IMR-90 (cell line): ENCODE data around the gene SPEM1. TPM values are rescaled to one million over a fixed set of nuclear protein-coding genes. Genes with fewer than 3 reads are reported as not detected.

Experiments used
- ATAC-seq: fragments of 200-7000 bp; cut with Tn5 transposase; 2 replicates; pipeline ENCODE4 v1.9.1; 2020; ENCODE audit warnings: low read depth, mild to moderate bottlenecking, moderate library complexity
- BruUV-seq: library from RNA; stranded (reverse); fragments of 400-500 nt; replicated peaks from 2 replicates; lab custom pipeline; 2021; lab: Mats Ljungman, UMichigan
- CTCF ChIA-PET: fragments of 300-600 bp; formaldehyde crosslinking; extraction: SDS; loops from one replicate; lab custom pipeline; 2021; ENCODE audit warnings: antibody characterized with exemption; lab: Yijun Ruan, JAX
- POLR2A ChIA-PET: fragments of 300-600 bp; sonication (Branson Sonifier 250); formaldehyde crosslinking; loops from one replicate; lab custom pipeline; 2022; ENCODE audit warnings: antibody characterized with exemption; ENCODE audit not compliant: unreplicated experiment; lab: Charles Lee
- DNase-seq: peaks from one replicate; pipeline ENCODE4 v3.0.0; 2013
- H2AFZ ChIP-seq: replicated peaks from 2 replicates; pipeline ENCODE3; 2013; ENCODE audit warnings: low read length, mild to moderate bottlenecking; ENCODE audit not compliant: poor library complexity
- H2AK5ac ChIP-seq: 2 replicates; pipeline ENCODE4 v1.6.1; 2013; ENCODE audit warnings: low read depth, low read length, inconsistent platforms
- H2AK9ac ChIP-seq: replicated peaks from 2 replicates; pipeline ENCODE3; 2013; ENCODE audit warnings: mild to moderate bottlenecking, low read depth, low read length, moderate library complexity; ENCODE audit not compliant: poor library complexity
- H2BK120ac ChIP-seq: 2 replicates; pipeline ENCODE4 v1.6.1; 2013; ENCODE audit warnings: low read depth, low read length, inconsistent platforms
- H2BK15ac ChIP-seq: 3 replicates; pipeline ENCODE4 v1.6.1; 2013; ENCODE audit warnings: low read depth, low read length, inconsistent platforms
- H2BK20ac ChIP-seq: 2 replicates; pipeline ENCODE4 v1.6.1; 2013; ENCODE audit warnings: low read depth, mild to moderate bottlenecking, inconsistent platforms, low read length, moderate library complexity
- H2BK5ac ChIP-seq: 2 replicates; pipeline ENCODE4 v1.6.1; 2013; ENCODE audit warnings: mild to moderate bottlenecking, low read depth, low read length, inconsistent platforms; ENCODE audit not compliant: poor library complexity, severe bottlenecking
- H3K14ac ChIP-seq: replicated peaks from 2 replicates; pipeline ENCODE4 v1.6.1; 2013; ENCODE audit warnings: low read depth, low read length, inconsistent platforms
- H3K18ac ChIP-seq: 2 replicates; pipeline ENCODE4 v1.6.1; 2013; ENCODE audit warnings: low read depth, low read length, control low read depth
- H3K23ac ChIP-seq: 2 replicates; pipeline ENCODE4 v1.6.1; 2013; ENCODE audit warnings: low read depth, low read length, inconsistent platforms
- H3K27ac ChIP-seq: 2 replicates; pipeline ENCODE4 v1.5.1; 2013; ENCODE audit warnings: mild to moderate bottlenecking, control low read depth, low read length; ENCODE audit not compliant: insufficient read depth
- H3K27me3 ChIP-seq: 2 replicates; pipeline ENCODE4 v1.6.1; 2013; ENCODE audit warnings: low read length; ENCODE audit not compliant: control insufficient read depth, insufficient read depth
- H3K36me3 ChIP-seq: 2 replicates; pipeline ENCODE4 v1.6.1; 2013; ENCODE audit warnings: low read length, mixed read lengths; ENCODE audit not compliant: control insufficient read depth, insufficient read depth
- H3K4ac ChIP-seq: 2 replicates; pipeline ENCODE4 v1.6.1; 2013; ENCODE audit warnings: low read depth, low read length, inconsistent platforms
- H3K4me1 ChIP-seq: 2 replicates; pipeline ENCODE4 v1.6.1; 2013; ENCODE audit warnings: low read length, mixed read lengths; ENCODE audit not compliant: control insufficient read depth, insufficient read depth
- H3K4me2 ChIP-seq: 2 replicates; pipeline ENCODE4 v1.6.1; 2013; ENCODE audit warnings: low read depth, mild to moderate bottlenecking, control low read depth, low read length, moderate library complexity
- H3K4me3 ChIP-seq: 2 replicates; pipeline ENCODE4 v1.5.1; 2013; ENCODE audit warnings: low read depth, mild to moderate bottlenecking, control low read depth, low read length, moderate library complexity; ENCODE audit not compliant: insufficient read depth
- H3K56ac ChIP-seq: 2 replicates; pipeline ENCODE4 v1.6.1; 2013; ENCODE audit warnings: low read length, inconsistent platforms; ENCODE audit not compliant: insufficient read depth; ENCODE audit errors: extremely low read depth
- H3K79me1 ChIP-seq, 2 experiments: 2 replicates each; pipeline ENCODE4 v1.6.1; 2013; ENCODE audit warnings: low read length in 2 of 2, inconsistent platforms in 1 of 2, low read depth in 1 of 2
- H3K9ac ChIP-seq: 2 replicates; pipeline ENCODE4 v1.6.1; 2013; ENCODE audit warnings: low read depth, low read length, control low read depth
- H3K9me1 ChIP-seq: 2 replicates; pipeline ENCODE4 v1.6.1; 2013; ENCODE audit warnings: low read length, inconsistent platforms; ENCODE audit not compliant: insufficient read depth
- H3K9me3 ChIP-seq: 2 replicates; pipeline ENCODE4 v1.6.1; 2013; ENCODE audit warnings: low read length; ENCODE audit not compliant: control insufficient read depth, insufficient read depth
- H4K20me1 ChIP-seq: 2 replicates; pipeline ENCODE4 v1.6.1; 2013; ENCODE audit warnings: low read length, inconsistent platforms; ENCODE audit not compliant: insufficient read depth
- H4K5ac ChIP-seq: 2 replicates; pipeline ENCODE4 v1.6.1; 2013; ENCODE audit warnings: mild to moderate bottlenecking, low read depth, low read length, control low read depth
- H4K8ac ChIP-seq, 2 experiments: 2 replicates each; pipeline ENCODE4 v1.6.1; 2013; ENCODE audit warnings: low read depth in 2 of 2, low read length in 2 of 2, control low read depth in 1 of 2, inconsistent platforms in 1 of 2
- H4K91ac ChIP-seq: 2 replicates; pipeline ENCODE4 v1.6.1; 2013; ENCODE audit warnings: low read depth, low read length, inconsistent platforms; ENCODE audit not compliant: insufficient read depth
- CHD1 ChIP-seq: IDR thresholded peaks from 2 replicates; pipeline ENCODE4 v1.6.1; 2012; ENCODE audit warnings: low read depth, low read length, improper control_type of control experiment
- ELK1 ChIP-seq: fragments of 150-350 bp; IDR thresholded peaks from 2 replicates; pipeline ENCODE4 v1.6.1; 2016; ENCODE audit warnings: low read depth, mild to moderate bottlenecking, low read length, moderate library complexity, borderline replicate concordance
- FOS ChIP-seq: fragments of 150-350 bp; IDR thresholded peaks from 2 replicates; pipeline ENCODE4 v1.6.1; 2016; ENCODE audit warnings: low read depth, low read length
- MAZ ChIP-seq: IDR thresholded peaks from 2 replicates; pipeline ENCODE4 v1.6.1; 2012; ENCODE audit warnings: low read depth, mild to moderate bottlenecking, low read length, improper control_type of control experiment, moderate library complexity, borderline replicate concordance
- NFE2L2 ChIP-seq: fragments of 150-350 bp; IDR thresholded peaks from 2 replicates; pipeline ENCODE4 v1.6.1; 2016; ENCODE audit warnings: low read depth, mild to moderate bottlenecking, low read length
- POLR2A ChIP-seq: IDR thresholded peaks from 2 replicates; pipeline ENCODE4 v1.6.1; 2012; ENCODE audit warnings: mild to moderate bottlenecking, low read depth, low read length
- RCOR1 ChIP-seq: IDR thresholded peaks from 2 replicates; pipeline ENCODE4 v1.6.1; 2012; ENCODE audit warnings: mild to moderate bottlenecking, low read length, improper control_type of control experiment; ENCODE audit not compliant: insufficient replicate concordance
- RFX5 ChIP-seq: IDR thresholded peaks from 2 replicates; pipeline ENCODE4 v1.8.0; 2012; ENCODE audit warnings: low read depth, mild to moderate bottlenecking, low read length, moderate library complexity
- USF2 ChIP-seq: fragments of 150-350 bp; IDR thresholded peaks from 2 replicates; pipeline ENCODE4 v1.6.1; 2017; ENCODE audit warnings: mild to moderate bottlenecking, antibody characterized with exemption, low read length, low read depth
- whole genome bisulfite sequencing, 2 experiments: methylation state at CpG; one replicate each; pipeline versions ENCODE4 v1.1.5 to v1.1.7; 2013; ENCODE audit warnings: missing lambda C conversion rate in 2 of 2; ENCODE audit not compliant: insufficient read length in 1 of 2; ENCODE audit errors: extremely low coverage in 2 of 2; 5-methylcytosine and 5-hydroxymethylcytosine counted together
- dilution Hi-C: fragments of 300-500 bp; cut with HindIII; formaldehyde crosslinking; loops from one replicate; pipeline ENCODE4 v1.14.3; 2018; ENCODE audit warnings: low sequenced_read_pairs; ENCODE audit not compliant: unreplicated experiment
- in situ Hi-C: fragments of 300-500 bp; cut with MboI; formaldehyde crosslinking; loops from 3 replicates; pipeline ENCODE4 v1.14.3; 2019; ENCODE audit warnings: low sequenced_read_pairs, inconsistent platforms, mixed read lengths
- intact Hi-C: fragments of 100-400 bp; cut with micrococcal nuclease; formaldehyde crosslinking; loops from 2 replicates; pipeline ENCODE4 v1.10.0; 2022
- polyA plus RNA-seq, 3 experiments: library from polyadenylated mRNA; depleted of rRNA; stranded (reverse); fragments of >200 nt; gene quantifications; 2 replicates each; pipeline ENCODE4 v1.2.3, GENCODE V29; 2012; ENCODE audit warnings: low replicate concordance in 1 of 3
- total RNA-seq: library from RNA; depleted of rRNA; stranded (reverse); fragments of >200 nt; gene quantifications from 2 replicates; pipeline ENCODE4 v1.2.3, GENCODE V29; 2012

SPEM1 gene
- total and polyA plus RNA-seq, 2 of the 4 experiments (the other 2 are of a cell fraction) = not detected

GRCh38 chr17:7425316-7425715, 5.2 kb downstream of the SPEM1 start, which contains the start of gene SPEM2:
Gene SPEM2, plus strand, starts transcription at chr17:7425616. Its CDS starts 73 bp downstream, at chr17:7425689.
- dilution Hi-C loops = no loop called here
- Histone ChIP-seq H2BK15ac (no peak within 1 kb of the TSS), H3K56ac (no peak within 1 kb of the TSS), H3K9ac (no peak within 1 kb of the TSS), H3K4me2 (no peak within 1 kb of the TSS), H2AK9ac (no peak within 1 kb of the TSS), H4K20me1 (no peaks in the 10 kb centered on the region), H3K9me1 (0 out of 2 replicates have a peak, but pooled peaks cover 3% of the 10 kb centered on the region), H3K4ac (no peak within 1 kb of the TSS), H3K9me3 (no peaks in the 10 kb centered on the region), H2BK20ac (no peak within 1 kb of the TSS), H3K23ac (no peak within 1 kb of the TSS), H3K4me3 (no peak within 1 kb of the TSS), H3K27me3 (peaks cover 2% of the 10 kb centered on the region; the same call in 1 of the 2 replicates), H3K27ac (no peak within 1 kb of the TSS), H3K18ac (no peak within 1 kb of the TSS), H2AFZ (no peak within 1 kb of the TSS), H3K4me1 (no peaks in the 10 kb centered on the region), H4K8ac (no peak within 1 kb of the TSS), H3K79me1 (no peaks in the 10 kb centered on the region), H2BK5ac (no peak within 1 kb of the TSS), H4K5ac (no peak within 1 kb of the TSS), H4K91ac (no peak within 1 kb of the TSS), H3K14ac (no peak within 1 kb of the TSS), H2BK120ac (no peak within 1 kb of the TSS), H3K36me3 (no peaks in the 10 kb centered on the region), H2AK5ac (no peak within 1 kb of the TSS)
- DNase-seq (no peak), ATAC-seq (no peak)
- in situ Hi-C loops = no loop called here
- WGBS, 2 experiments = no CpG with 5 or more reads among the region's 7 CpGs
- no TSS peak for BruUV-seq
- ChIA-PET POLR2A (interaction anchor here (0.6 kb wide), 1 partner anchor 74 kb away, joined by 3 read pairs; no protein-coding TSS in a partner anchor), CTCF (interaction anchor here (1.0 kb wide), 1 partner anchor 12 kb away, joined by 4 read pairs; no protein-coding TSS in a partner anchor)
- intact Hi-C loops = no loop called here
- no peak for TF ChIP-seq RCOR1
- TF ChIP-seq USF2 = no peak
- TF ChIP-seq CHD1 = no peak
- no peak for TF ChIP-seq FOS
- no peak for TF ChIP-seq MAZ
- TF ChIP-seq ELK1 = no peak
- no peak for TF ChIP-seq NFE2L2
- TF ChIP-seq RFX5 = no peak
- TF ChIP-seq POLR2A = no peak
